Neural cell (in vitro differentiated cells): ENCODE results near the gene B3GAT2.

Experiments
- EP300 ChIP-seq: fragments of 450-650 bp; conservative IDR thresholded peaks from 2 replicates; pipeline ENCODE4 v1.6.1; 2014; ENCODE audit warnings: antibody characterized with exemption, mild to moderate bottlenecking, moderate library complexity; ENCODE audit not compliant: poor library complexity, severe bottlenecking
- EZH2 ChIP-seq: fragments of 200-600, 300-800 bp; shearing (Covaris generic), sonication (generic); IDR thresholded peaks from 2 replicates; pipeline ENCODE4 v1.6.1; 2014; ENCODE audit warnings: antibody characterized with exemption, low read length, borderline replicate concordance, mild to moderate bottlenecking; ENCODE audit not compliant: insufficient read depth, poor library complexity, severe bottlenecking
- RAD21 ChIP-seq: fragments of 450-650 bp; conservative IDR thresholded peaks from 2 replicates; pipeline ENCODE4 v1.6.1; 2014; ENCODE audit warnings: antibody characterized with exemption, mild to moderate bottlenecking, moderate library complexity
- TF ChIP-seq, protein P1 (sequence below): IDR thresholded peaks from 2 replicates; pipeline ENCODE4 v1.6.1; 2012; ENCODE audit warnings: borderline replicate concordance
- TF ChIP-seq, protein P2 (sequence below): fragments of 450-650 bp; IDR thresholded peaks from 2 replicates; pipeline ENCODE4 v1.5.1; 2014; ENCODE audit warnings: antibody characterized with exemption, mild to moderate bottlenecking, moderate library complexity; ENCODE audit not compliant: poor library complexity, severe bottlenecking

DNA sequence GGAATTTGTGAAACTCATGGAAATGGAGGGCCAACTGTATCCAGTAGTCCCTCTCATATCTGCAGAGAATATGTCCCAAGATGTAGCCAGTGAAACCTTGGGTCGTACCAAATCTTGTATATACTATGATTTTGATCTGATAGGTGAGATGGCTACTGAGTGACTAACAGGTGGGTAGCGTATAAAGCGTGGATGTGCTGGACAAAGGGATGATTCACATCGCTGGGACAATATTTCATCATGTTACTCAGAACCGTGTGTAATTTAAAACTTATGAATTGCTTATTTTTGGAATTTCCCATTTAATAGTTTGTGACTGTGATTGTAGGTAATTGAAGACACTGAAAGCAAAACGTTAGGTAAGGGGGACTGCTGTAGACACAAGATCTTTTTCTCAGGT is 145.1 kb downstream of the B3GAT2 start:
- no peak for TF ChIP-seq EP300
- no peak for TF ChIP-seq EZH2
- TF ChIP-seq, protein P1, sequence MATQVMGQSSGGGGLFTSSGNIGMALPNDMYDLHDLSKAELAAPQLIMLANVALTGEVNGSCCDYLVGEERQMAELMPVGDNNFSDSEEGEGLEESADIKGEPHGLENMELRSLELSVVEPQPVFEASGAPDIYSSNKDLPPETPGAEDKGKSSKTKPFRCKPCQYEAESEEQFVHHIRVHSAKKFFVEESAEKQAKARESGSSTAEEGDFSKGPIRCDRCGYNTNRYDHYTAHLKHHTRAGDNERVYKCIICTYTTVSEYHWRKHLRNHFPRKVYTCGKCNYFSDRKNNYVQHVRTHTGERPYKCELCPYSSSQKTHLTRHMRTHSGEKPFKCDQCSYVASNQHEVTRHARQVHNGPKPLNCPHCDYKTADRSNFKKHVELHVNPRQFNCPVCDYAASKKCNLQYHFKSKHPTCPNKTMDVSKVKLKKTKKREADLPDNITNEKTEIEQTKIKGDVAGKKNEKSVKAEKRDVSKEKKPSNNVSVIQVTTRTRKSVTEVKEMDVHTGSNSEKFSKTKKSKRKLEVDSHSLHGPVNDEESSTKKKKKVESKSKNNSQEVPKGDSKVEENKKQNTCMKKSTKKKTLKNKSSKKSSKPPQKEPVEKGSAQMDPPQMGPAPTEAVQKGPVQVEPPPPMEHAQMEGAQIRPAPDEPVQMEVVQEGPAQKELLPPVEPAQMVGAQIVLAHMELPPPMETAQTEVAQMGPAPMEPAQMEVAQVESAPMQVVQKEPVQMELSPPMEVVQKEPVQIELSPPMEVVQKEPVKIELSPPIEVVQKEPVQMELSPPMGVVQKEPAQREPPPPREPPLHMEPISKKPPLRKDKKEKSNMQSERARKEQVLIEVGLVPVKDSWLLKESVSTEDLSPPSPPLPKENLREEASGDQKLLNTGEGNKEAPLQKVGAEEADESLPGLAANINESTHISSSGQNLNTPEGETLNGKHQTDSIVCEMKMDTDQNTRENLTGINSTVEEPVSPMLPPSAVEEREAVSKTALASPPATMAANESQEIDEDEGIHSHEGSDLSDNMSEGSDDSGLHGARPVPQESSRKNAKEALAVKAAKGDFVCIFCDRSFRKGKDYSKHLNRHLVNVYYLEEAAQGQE: no peak
- TF ChIP-seq, protein P2, sequence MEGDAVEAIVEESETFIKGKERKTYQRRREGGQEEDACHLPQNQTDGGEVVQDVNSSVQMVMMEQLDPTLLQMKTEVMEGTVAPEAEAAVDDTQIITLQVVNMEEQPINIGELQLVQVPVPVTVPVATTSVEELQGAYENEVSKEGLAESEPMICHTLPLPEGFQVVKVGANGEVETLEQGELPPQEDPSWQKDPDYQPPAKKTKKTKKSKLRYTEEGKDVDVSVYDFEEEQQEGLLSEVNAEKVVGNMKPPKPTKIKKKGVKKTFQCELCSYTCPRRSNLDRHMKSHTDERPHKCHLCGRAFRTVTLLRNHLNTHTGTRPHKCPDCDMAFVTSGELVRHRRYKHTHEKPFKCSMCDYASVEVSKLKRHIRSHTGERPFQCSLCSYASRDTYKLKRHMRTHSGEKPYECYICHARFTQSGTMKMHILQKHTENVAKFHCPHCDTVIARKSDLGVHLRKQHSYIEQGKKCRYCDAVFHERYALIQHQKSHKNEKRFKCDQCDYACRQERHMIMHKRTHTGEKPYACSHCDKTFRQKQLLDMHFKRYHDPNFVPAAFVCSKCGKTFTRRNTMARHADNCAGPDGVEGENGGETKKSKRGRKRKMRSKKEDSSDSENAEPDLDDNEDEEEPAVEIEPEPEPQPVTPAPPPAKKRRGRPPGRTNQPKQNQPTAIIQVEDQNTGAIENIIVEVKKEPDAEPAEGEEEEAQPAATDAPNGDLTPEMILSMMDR: no peak
- TF ChIP-seq RAD21: no peak
